Left renal cortex interstitium (tissue), 4 donors: ENCODE measurements around the gene FAF1. TPM values are rescaled to one million over a fixed set of nuclear protein-coding genes. Genes with fewer than 3 reads are reported as not detected.
"Not testable (repeated sequence)": the region's sequence is repeated elsewhere in the genome, so short reads cannot be mapped to it uniquely, and the experiment has no call there.

Source experiments
- DNase-seq, 4 donors: peaks; one replicate each; pipeline ENCODE4 v3.0.0-alpha.2; 2013; ENCODE audit warnings: low read depth in 4 of 4, low spot score in 2 of 4, missing footprints in 1 of 4
- polyA plus RNA-seq, 4 donors: library from polyadenylated mRNA; unstranded; fragments of 120-200 nt; gene quantifications; one replicate each; pipeline ENCODE4 v1.2.1, GENCODE V29; 2013; ENCODE audit not compliant: insufficient read length in 4 of 4

FAF1 gene
- polyA plus RNA-seq, 4 donors = 50.6 to 67.7 (median 58.1) TPM

DNA sequence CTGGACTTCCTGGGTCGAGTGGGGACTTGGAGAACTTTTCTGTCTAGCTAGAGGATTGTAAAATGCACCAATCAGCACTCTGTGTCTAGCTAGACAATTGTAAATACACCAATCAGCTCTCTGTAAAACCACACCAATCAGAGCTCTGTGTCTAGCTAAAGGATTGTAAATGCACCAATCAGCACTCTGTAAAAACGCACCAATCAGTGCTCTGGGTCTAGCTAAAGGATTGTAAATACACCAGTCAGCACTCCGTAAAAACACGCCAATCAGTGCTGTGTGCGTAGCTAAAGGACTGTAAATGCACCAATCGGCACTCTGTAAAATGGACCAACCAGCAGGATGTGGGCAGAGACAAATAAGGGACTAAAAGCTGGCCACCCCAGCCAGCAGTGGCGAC lies 243.6 kb downstream of the FAF1 start:
- not testable (repeated sequence) for DNase-seq

GRCh38 chr1:50710099-50710498 lies 250.0 kb downstream of the FAF1 start:
- DNase-seq = no peak

- no peak for DNase-seq
Observed at GRCh38 chr1:50707824-50708223, 252.2 kb downstream of the FAF1 start.

DNA sequence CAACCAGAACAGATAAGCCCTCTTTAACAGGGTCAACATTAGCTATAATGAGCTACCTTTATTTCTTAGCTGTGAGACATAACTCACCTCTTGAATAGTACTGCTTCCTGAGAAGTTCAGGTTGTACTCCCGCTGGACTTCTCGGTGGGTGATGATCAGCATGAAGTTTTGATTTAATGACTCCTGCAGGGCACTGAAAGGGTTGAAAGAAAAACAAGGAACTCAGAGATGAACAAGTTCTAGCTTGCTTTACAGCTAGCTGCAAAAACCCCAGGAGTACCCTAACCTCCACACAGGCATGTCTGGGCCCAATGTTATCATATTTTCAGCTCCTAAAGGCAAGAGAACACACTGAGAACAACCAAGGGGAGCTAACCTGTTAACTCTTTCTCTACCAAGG lies 254.4 kb downstream of the FAF1 start:
- no peak for DNase-seq

DNA sequence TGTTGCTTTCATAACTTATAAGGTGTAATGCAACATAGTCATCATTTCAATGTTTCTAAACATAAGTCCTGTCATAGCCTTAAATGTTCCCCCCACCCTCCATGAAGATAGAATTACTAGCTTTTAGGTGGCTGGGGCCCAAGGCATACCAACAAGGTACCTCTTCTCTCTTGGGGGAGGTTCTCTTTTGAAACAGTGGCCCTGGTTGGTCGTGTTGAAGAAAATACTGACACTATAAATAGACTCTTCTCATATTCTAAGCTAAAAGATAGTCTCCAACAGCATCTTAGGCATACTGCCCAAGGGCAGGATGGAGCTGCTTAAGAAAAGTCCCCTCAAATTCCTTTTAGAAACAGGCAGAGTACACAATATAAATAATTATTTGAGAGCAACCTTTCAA lies 255.0 kb downstream of the FAF1 start:
- no peak for DNase-seq

- peak in 2 of 4 donors; percentile 10 to 13 for DNase-seq
Observed at GRCh38 chr1:50704126-50704525, 255.9 kb downstream of the FAF1 start.

GRCh38 chr1:50703240-50703639 lies 256.8 kb downstream of the FAF1 start:
- no peak for DNase-seq

- no peak for DNase-seq
Observed at GRCh38 chr1:50702395-50702794, 257.7 kb downstream of the FAF1 start.

GRCh38 chr1:50701706-50702317 lies 258.3 kb downstream of the FAF1 start:
- no peak for DNase-seq

DNA sequence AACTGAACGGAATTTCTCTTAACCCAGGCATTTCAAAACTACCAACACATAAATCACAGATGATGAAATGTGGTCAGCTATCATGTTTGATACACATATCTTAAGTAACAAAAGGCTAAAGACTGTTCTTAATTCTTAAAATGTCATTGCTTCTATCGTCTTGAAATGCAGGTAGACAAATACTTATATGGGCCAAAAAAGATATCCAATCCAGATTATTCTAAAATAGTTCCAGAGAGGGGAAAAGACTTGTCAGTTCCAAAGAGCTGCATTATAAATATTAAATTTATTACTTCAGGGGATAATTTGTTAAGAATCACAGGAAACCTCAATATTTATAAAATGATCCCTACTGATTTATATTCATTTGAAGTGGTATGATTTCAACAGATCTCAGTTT lies 259.4 kb downstream of the FAF1 start:
- DNase-seq = no peak

DNA sequence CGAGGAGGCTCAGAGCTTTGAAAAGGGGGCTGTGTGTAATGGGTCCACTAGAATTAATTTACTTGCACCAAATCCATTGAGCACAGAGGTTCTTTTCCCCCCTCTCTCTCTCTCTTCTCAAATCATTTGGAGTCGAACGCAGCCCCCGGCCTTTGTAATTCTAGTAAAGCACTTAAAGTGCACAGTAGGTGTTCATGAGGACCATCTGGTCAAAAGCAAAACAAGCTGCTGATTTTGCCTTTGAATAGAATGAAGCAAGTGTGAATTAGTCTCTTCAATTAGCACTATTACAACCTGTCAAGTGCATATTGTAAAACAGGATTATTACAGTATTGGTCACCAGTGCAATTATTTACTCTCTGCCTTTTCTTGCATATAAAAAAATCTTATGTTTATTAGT lies 259.9 kb downstream of the FAF1 start:
- no peak for DNase-seq

GRCh38 chr1:50699795-50700194 lies 260.3 kb downstream of the FAF1 start:
- DNase-seq = no peak

- no peak for DNase-seq
Observed at GRCh38 chr1:50697440-50698421, 262.3 kb downstream of the FAF1 start.

DNA sequence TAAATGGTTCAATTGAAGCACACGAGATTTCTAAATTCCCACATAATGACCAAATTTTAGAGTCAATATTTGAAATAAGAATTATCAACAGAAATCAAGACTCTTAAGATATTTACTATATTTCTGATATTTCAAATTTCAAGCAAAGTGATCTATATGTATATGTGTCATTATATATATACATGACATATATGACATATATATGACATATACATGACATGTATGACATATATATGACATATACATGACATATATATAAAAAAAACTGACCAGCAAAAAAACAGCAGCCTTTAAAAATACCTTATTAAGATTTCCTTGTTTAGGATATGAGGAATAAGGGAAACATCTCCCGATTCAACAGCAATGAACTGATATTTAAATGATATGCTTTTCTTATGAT lies 266.2 kb downstream of the FAF1 start:
- no peak for DNase-seq

DNA sequence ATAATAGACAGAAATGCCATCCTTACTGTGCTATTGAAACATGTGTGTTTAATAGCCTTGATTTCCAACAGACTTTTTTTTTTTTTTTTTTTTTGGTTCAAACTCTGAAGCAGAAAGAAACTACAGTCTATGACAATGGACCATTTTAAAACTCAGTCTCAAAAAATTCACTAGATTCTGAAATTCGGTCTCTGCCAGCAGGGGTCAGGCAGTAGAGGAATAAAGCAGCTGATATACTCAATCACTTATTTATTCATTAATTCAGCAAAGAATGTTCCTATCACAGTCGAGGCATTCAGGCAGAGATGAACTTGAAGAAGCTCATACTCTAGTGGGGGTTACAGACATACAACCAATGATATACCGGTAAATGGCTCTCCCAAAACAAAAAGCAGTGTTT lies 275.9 kb downstream of the FAF1 start:
- no peak for DNase-seq

DNA sequence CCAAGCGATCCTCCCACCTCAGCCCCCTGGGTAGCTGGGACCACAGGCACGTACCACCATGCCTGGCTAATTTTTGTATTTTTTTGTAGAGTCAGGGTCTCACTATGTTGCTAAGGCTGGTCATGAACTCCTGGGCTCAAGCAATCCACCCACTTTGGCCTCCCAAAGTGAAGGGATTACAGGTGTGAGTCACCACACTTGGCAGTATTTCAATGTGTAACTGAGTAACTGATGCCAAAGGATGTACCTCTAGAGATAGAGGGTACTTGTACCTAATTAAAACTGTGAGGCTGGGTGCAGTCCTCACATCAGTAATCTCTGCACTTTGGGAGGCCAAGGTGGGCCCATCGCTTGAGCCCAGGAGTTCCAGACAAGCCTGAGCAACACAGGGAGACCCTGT lies 278.1 kb downstream of the FAF1 start:
- DNase-seq = no peak

DNA sequence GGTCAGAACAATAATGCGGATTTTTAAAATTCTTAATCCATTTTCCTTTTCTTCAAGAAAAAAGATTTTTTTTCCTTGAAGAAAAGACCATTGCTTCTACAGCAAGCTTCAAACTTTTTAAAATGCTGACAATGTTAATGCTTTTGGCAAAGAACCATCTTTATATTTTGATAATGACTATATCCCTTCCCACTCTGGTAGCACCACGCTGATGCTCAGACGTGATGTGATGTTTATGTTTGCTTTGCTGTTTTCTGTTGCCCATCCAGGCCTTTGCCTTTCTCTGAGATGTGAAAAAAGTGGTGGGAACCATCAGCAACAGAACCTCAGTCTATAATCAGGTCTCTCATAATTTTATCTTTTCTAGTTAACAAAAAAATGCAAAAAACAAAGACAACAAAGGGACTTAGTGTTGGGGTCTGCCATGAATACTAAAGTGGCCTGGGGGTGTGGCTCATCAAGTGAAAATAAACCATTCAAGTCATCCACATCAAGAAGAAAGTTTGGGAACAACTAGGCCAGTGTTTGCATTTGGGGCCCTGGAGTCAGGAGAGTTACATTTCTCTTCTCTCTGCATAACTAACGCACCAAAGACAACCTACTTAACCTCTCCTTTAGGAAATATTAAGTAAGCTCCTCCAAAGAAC lies 292.2 kb downstream of the FAF1 start:
- DNase-seq = no peak

DNA sequence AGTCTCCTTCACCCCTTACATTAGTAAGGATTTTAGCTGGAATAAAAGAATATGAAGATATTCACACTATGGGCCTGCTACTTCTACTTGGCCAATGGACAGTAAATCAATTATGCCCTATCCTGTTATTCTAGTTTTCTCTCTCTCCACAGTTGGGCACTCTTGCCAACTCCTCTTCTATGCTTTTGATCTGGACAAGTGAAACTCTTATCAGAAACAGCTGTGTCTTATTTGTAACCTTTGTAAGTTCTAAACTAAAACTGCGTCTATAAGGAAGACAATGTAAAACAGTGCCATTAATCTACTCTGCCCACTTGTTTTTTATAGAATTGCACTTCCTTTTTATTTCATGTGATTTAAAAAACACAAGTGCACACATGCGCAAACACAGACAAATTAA lies 292.8 kb downstream of the FAF1 start:
- DNase-seq = no peak

- DNase-seq = no peak
Observed at GRCh38 chr1:50666849-50667248, 293.2 kb downstream of the FAF1 start.

DNA sequence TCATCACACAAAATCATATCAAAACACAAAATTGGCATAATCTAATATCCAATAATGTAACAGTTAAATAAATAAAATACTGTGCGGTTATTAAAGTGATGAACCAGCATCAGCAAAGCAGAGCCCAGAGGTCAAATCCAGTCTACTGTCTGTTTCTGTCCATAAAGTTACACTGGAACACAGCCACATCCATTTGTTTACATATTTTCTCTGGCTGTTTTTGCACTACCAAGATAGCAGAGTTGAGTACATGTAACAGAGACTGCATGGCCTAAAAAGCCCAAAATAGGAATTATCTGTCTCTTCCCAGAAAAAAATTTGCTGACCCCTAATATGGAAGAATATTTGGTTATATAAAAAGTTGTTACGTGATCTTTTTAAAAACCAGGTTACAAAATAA lies 294.7 kb downstream of the FAF1 start:
- no peak for DNase-seq

GRCh38 chr1:50661626-50662025 lies 298.4 kb downstream of the FAF1 start:
- no peak for DNase-seq
